ENCODE measurements around the gene RAB6B.
"Not testable (repeated sequence)": the region's sequence is repeated elsewhere in the genome, so short reads cannot be mapped to it uniquely, and the experiment has no call there.

The RAB6B gene

DNA sequence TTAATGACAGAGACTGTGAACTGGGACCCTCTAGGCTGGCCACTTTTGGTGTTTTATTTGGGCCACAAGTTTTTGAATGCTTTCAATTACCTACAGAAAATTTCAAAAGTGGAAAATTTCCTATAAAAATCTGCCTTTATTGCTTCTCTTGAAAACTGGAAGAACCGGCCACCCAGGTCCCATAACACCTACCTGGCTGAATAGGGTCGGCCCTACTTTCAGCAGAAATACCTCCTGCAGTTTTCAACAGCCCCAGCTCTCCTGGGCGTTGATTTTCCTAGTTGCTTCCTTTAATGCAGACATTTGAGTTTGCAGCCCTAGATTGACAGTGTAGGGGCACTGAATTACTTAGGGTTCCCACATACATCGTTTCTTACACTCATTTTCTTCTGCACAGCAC, 90.8 kb downstream of the RAB6B start:
- DNase-seq, result no peak

DNA sequence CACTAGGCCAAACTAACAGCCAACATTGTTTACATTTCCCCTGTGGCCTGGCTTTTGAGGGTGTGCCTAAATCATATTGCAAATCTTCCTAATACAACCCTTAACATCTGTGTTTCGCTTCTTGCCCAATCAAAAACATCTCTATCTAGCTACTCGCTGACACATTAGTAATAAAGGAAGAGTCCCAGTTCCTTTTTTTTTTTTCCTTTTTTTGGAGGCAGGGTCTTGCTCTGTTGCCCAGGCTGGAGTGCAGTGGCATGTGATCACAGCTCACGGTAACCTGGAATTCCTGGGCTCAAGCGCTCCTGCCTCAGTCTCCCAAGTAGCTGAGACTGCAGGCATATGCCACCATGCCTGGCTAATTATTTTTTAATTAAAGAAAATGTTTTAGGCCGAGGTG, 92.2 kb downstream of the RAB6B start:
- no peak for DNase-seq

DNA sequence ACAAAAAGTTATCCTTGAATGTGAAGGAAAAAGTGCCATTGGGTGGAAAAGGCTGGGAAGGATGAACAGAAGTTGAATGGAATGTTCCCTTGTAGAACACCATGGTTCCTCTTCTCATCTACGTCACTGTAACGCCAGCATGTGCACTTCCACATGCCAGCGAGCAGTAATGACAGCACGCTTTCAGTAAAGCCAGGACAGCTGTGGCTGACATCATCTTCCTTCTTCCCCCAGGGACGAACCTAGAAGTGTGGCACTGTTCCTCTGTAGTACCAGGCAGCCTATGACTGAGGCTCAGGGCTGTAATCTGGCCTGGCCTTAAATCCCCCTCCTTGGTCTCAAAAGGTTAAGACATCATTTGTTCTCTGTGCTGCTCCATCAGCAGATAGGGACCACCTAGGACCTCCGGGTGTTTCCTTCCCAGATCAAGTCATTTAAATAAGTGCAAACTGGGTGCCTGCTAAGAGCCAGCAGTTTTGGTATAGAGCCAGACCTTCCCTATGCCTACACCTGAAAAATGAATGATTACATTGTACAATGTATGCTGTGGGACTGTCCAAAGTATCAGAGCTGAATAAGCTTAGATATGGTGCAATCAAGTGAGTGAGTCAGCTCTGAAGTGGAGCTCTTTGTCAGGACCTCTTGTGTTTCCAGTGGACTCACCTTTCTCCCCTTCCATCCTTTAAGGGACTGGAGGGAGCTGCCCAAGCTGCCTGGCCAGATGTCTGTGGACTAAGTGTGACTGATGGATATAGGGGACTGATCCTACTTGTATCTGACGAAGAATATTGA, 95.7 kb downstream of the RAB6B start:
- no peak for DNase-seq

DNA sequence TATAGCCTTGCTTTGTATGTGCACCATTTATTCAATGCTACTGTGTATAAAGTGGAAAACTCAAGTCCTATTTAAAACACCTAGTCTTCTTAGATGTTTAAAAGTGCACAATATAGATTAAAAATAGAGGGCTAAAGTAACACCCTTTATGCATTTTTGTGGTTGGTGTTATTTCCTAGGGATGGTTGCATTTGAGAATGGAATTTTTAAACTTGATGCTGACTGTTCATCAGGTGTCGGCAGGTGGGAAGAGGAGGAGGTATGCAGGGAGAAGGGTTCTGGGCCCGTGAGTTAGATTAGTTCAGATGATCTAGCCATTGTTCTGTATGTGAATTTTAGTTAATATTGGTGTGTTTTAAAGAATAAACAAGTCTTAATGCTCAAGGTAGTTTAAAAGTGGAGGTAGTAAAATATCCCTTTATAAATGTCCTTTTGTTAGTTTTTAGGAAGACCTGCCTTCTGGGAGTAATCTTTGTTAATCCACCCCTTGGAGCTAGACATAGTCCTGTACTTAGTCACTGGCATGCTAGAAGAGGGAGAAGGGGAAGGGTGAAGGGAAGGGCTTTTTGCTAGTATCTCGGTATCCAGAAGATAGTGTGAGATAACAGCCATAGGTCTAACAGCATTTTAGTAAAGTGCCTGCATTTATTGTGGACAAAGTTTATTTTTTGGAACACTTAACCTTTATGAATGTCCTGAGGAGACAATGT, 98.1 kb downstream of the RAB6B start:
- no peak for DNase-seq

DNA sequence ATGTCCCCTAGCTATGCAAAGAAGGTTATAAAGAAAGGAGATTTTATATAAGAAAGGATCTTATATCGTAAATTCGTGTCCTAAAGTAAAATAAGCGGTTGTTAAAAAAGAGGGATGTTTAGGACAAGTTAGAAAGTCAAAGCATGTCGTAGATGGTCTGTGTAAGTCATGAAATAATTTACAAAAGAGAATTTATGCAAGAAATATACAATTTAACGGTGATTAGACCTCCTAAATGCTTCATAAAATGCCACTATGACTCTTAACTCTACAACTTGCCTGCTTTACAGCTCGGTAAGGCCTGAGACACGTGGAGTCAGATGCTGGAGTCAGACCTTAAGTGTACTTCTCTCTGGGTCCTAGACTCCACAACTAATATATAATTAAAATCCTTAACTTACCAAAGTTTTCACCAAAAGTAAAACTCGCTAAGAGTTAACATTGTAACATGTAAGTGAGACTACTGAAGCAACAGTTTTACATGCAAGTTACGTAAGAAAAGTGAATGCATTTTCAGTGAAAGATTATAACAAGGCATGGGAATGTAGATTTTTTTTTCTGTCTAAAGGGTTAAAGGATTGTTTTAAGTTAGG, 103.4 kb downstream of the RAB6B start:
- no peak for DNase-seq

DNA sequence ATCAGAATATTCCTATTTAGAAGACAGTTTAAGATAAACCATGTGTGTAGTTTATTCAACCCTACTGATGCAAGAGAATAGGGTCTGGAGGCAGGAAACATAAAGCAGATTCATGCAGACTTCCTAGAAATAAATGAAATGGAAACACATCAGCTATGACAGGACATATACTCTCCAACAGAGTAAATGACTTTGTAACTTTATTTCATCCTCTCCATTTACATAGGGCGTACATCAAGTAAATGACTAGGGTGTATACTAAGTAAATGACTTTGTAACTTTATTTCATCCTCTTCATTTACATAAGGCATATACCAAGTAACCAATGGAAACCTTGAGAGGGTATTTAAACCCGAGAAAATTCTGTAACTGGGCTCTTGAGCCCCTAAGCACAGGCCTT, 107.7 kb downstream of the RAB6B start:
- no peak for DNase-seq

DNA sequence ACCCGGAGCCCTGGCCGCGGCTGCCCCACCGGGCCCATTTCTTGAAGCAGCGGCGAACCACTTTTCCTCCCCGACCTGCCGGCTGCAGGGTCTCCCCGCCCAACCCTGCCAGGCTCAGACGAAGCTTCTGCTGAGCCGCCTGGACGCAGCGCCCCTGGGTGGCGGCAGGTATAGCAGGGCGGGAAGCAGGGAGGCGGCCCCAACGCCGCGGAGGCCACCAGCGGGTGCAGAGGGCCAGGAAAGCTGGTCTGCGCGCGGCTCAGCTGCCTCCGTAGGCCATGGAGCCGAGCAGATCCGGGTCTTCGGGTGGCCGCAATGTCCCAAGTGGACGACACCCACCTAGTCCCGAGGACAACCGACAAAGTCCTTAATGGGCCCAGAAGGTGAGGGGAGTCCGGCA, 111.9 kb downstream of the RAB6B start:
- no peak for DNase-seq

DNA sequence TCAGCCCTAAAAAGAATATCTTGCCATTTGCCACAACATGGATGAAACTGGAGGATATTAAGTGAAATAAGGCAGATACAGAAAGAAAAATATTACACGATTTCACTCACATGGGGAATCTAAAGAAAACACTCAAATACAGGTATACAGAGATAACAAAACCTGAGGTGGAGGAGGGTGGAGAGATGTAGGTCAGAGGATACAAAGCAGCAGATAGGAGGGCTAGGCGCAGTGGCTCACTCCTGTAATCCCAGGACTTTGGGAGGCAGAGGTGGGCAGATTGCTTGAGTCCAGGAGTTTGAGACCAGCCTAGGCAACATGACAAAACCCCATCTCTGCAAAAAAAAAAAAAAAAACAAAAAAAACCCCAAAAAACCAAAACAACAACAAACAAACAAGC, 113.2 kb downstream of the RAB6B start:
- DNase-seq, result no peak

DNA sequence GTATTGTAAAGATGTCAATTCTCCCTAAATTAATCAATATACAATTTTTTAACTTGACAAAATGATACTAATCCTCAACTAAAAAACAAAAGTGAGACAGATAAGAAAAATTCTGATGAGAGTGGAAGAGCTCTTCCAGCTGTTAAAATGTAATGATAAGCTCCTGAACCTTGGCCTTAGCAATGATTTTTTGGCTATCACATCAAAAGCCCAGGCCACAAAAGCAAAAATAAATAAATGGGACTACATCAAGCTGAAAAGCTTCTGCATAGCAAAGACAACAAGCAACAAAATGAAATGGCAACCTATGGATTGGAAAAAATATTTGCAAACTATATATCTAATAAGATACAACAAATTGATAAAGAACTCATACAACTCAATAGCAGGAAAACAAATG, 114.1 kb downstream of the RAB6B start:
- DNase-seq, result no peak

DNA sequence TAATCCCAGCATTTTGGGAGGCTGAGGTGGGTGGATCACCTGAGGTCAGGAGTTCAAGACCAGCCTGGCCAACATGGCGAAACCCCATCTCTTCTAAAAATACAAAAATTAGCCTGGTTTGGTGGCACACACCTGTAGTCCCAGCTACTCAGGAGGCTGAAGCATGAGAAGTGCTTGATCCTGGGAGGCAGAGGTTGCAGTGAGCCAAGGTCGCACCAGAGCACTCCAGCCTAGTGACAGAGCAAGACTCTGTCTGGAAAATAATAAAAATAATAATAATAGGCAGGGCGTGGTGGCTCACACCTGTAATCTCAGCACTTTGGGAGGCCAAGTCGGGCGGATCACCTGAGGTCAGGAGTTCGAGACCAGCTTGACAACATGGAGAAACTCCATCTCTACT, 114.9 kb downstream of the RAB6B start:
- not testable (repeated sequence) for DNase-seq

DNA sequence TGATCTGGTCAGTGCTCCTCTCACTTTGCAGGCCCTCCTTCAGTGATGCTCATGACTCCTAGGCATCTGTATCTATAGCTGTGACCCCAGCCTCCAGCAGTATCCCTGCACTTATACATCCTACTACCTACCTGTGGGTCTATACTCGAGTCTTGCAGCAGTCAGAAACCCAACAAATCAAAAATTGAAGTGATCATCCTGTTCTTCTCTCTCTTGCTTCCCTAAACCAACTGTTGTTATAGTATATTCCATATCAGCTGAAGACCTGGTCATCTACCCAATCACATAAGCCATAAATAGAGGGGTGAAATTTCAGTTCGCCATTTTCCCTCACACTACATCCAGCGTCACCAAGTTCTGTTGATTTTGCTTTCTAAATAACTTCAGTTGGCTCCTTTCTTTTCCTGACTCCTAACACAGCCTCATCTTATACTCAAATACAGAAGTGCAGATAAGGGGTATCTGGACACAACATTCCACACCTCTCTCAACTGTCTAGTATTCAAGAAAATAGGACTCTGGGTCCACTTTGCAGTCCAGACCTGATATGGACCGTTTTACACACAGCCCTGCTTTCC, 116.0 kb downstream of the RAB6B start:
- no peak for DNase-seq

DNA sequence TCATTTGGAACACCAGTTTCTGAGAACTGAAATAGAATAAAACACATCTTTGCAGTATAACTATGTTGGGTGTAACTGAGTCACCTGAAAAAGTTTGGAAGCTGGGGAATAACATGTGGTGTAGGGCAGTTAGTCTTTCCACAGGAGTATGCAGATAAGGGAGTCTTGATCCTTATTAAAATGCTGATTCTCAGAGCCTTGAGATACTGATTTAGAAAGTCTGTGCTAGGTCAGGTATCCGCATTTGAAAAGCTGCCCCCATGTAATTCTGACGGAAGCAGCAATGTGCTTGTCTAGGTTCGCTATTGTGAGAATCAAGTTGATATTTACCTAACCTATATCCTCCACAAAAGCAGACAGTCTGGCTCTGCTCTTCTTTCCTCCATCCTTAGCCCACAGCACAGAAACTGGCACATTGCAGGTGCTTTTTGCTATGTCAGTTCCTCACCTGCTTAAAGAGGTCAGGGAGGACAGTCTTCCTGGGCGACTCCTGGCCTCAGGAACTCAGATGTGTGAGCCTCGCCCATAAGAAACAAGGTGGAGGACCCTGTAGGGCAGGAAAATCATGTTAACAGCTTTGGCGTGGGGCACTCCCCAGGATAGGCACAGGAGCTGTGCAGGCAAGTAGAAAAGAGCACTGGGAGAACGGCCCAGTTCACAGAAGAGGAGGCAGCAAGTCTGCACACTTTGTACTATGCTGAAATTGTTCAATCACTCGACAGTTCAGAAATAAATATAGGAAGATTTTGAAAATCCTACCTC, 117.7 kb downstream of the RAB6B start:
- no peak for DNase-seq

DNA sequence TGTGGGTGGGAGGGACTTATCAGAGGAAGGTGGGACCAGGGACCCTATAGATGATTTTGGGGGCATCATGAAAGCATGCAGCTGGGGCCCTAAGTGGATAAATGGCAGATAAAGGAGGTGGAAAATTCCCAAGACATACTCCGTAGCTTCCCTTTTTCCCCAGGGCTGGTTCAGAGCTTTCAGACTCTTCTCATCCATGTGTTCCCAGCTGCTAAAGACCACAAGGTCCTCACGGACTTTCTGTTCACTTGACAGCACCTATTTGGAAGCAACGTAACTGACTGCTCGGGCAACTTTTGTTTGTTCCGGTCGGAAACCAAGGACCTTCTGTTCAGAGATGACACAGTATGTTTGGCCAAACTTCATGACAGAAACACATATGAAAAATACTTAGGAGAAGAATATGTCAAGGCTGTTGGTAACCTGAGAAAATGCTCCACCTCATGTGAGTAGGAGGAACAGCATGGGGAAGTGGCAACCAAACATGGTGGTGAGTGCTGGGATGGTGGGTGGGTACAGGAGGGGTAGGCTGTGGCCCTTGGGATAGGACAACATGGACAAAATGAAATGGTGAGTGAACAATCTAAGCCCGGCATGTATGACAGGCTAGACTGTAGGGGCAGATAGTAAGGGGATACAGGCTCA, 118.8 kb downstream of the RAB6B start:
- DNase-seq, result no peak

DNA sequence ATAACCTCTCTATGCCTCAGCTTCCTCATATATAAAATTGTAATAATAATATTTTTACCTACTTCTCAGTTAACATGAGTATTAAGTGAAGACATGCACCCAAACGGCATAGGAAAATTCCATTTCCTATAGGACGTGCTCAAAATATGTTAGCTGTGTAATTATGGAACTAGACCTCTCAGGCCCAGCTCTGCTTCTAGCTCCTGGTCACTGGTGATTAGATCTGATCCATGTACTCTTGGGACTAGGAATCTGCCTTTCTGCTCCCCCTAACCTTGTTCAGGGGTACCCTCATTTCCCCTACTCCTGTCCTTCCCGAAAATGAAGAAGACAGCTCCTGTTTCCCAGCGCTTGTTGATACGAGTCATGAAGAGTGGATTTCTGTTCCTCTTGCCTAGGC, 119.8 kb downstream of the RAB6B start:
- no peak for DNase-seq

DNA sequence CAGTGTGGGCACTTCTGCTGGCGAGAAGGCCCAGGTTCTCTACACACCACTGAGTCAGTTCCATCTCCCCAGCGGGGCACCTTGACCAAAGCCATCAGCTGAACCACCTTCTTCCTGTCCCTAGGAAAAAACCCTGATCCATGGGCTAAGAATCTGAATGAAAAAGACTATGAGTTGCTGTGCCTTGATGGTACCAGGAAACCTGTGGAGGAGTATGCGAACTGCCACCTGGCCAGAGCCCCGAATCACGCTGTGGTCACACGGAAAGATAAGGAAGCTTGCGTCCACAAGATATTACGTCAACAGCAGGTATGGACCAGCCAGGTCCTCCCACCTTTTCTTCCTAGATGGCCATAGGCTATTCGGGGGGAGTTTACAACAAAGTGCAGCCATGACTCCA, 120.4 kb downstream of the RAB6B start:
- no peak for DNase-seq
